A549 treated with AZD2906 at 1 μM for 4 hours (cell line): Measurements from ENCODE around the gene AGO1. TPM values are rescaled to one million over a fixed set of nuclear protein-coding genes. Genes with fewer than 3 reads are reported as not detected.

Source experiments
- total RNA-seq: library from RNA; stranded (reverse); fragments of 200-300 nt; extraction: Qiagen RNA extraction; gene quantifications from 5 replicates; pipeline ENCODE4 v1.2.3, GENCODE V29; 2022

Gene AGO1
- 3.0 to 4.8 TPM (median 4.0 TPM) in 5 replicates for total RNA-seq

GRCh38 chr1:35882945-35883634 lies at the start of gene AGO1:
Gene AGO1, plus strand, starts transcription at chr1:35883209. Its CDS starts 213 bp downstream, at chr1:35883422.

GRCh38 chr1:35930593-35931445 lies 47.8 kb downstream of the AGO1 start, which contains the start of gene AGO3:
Gene AGO3, plus strand, starts transcription at chr1:35931105. Its CDS starts 322 bp downstream, at chr1:35931427.

Other genes starting within 250 kb of the AGO1 start
- 78.3 to 110 TPM (median 99.4 TPM) in 5 replicates for gene PSMB2, start 241.7 kb upstream of the AGO1 start, total RNA-seq
- gene C1orf216, start 164.3 kb upstream of the AGO1 start, total RNA-seq, result 13.4 to 14.7 TPM (median 14.6 TPM) in 5 replicates
- gene CLSPN, start 113.2 kb upstream of the AGO1 start, total RNA-seq, result 7.5 to 14.1 TPM (median 8.6 TPM) in 5 replicates
- gene AGO4, start 75.2 kb upstream of the AGO1 start, total RNA-seq, result 3.3 to 5.4 TPM (median 4.0 TPM) in 5 replicates
- gene AGO3, start 47.9 kb downstream of the AGO1 start, total RNA-seq, result 5.8 to 7.7 TPM (median 6.5 TPM) in 5 replicates
- 0.09 TPM in 1 of 5 replicates, not detected in the others for gene TEKT2, start 200.9 kb downstream of the AGO1 start, total RNA-seq
- 24.8 to 34.2 TPM (median 30.3 TPM) in 5 replicates for gene ADPRS, start 205.7 kb downstream of the AGO1 start, total RNA-seq
- gene COL8A2, start 242.0 kb downstream of the AGO1 start, total RNA-seq, result 0.08 to 0.17 TPM (median 0.11 TPM) in 5 replicates